Dermis blood vessel endothelial cell (primary cell): ENCODE data around the gene F2RL2. TPM values are rescaled to one million over a fixed set of nuclear protein-coding genes. Genes with fewer than 3 reads are reported as not detected.

Experiments used
- DNase-seq: peaks from one replicate; pipeline ENCODE4 v3.0.0; 2010
- total RNA-seq: library from RNA; depleted of rRNA; stranded (reverse); fragments of >200 nt; gene quantifications from 2 replicates; pipeline ENCODE4 v1.2.3, GENCODE V29; 2014

Gene F2RL2
- total RNA-seq, 1 donor from 2014 or later: under 0.01 TPM

- no peak for DNase-seq
Observed at GRCh38 chr5:76582230-76583162, 40.7 kb downstream of the F2RL2 start.

GRCh38 chr5:76580981-76581380, 42.2 kb downstream of the F2RL2 start:
- no peak for DNase-seq

GRCh38 chr5:76579166-76579937, 43.9 kb downstream of the F2RL2 start:
- DNase-seq: no peak

- DNase-seq: no peak
Observed at GRCh38 chr5:76576996-76577395, 46.2 kb downstream of the F2RL2 start.

- DNase-seq: no peak
Observed at GRCh38 chr5:76576450-76576849, 46.8 kb downstream of the F2RL2 start.

GRCh38 chr5:76571559-76571958, 51.6 kb downstream of the F2RL2 start:
- DNase-seq: no peak

GRCh38 chr5:76570153-76570552, 53.0 kb downstream of the F2RL2 start:
- no peak for DNase-seq

Other genes with a start within 250 kb of the F2RL2 start
- 2.4 and 2.7 TPM in 2 replicates for gene IQGAP2, start 220.1 kb downstream of the F2RL2 start, total RNA-seq
- gene F2R, start 92.7 kb upstream of the F2RL2 start, total RNA-seq: 99.4 and 122 TPM in 2 replicates
- gene F2RL1, start 195.6 kb upstream of the F2RL2 start, total RNA-seq: 24.0 and 30.0 TPM in 2 replicates
- gene S100Z, start 226.6 kb upstream of the F2RL2 start, total RNA-seq: not detected in 2 replicates